ENCODE results near the gene UROC1.

The UROC1 gene

GRCh38 chr3:126530171-126531050 lies 12.8 kb upstream of the UROC1 start:
- DNase-seq (ENCODE audit: low read depth, low spot score): no peak

GRCh38 chr3:126529585-126530170 lies 12.1 kb upstream of the UROC1 start:
- no peak for DNase-seq (ENCODE audit: low read depth, low spot score)

DNA sequence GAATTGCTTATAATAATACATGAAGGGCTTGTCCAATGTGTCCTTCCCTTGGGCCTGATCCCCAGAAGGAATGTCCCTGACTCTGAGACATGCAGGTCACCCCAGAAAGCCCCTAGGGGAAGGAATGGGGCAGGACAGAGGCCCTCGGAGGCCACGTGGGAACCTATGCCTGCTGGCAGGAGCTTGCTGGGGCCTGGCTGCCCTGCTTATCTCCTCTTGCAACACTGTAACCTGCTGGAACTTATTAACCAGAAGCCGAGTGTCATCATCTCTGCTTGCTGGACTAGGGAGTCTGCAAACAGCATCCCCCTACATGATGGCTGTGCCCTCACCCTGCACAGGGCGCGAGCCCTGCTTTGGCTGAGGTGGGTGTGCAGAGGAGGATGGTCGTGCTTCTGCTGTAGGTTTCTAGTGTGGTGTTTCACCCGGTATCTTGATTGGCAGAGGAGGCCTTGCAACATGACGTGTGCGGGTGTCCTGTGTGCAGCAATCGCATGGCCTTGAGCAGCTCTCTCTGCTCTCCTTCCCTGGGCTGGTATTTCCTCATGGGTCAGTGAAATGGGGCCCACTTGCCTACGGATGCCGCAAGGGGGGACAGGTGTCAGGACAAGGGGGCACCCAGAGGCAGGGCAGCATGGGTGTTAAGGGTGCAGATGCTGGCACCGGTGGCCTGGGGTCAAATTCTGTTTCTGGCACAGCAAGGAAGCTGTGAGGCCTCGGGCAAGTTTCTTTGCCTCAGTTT lies 11.4 kb upstream of the UROC1 start:
- no peak for DNase-seq (ENCODE audit: low read depth, low spot score)

DNA sequence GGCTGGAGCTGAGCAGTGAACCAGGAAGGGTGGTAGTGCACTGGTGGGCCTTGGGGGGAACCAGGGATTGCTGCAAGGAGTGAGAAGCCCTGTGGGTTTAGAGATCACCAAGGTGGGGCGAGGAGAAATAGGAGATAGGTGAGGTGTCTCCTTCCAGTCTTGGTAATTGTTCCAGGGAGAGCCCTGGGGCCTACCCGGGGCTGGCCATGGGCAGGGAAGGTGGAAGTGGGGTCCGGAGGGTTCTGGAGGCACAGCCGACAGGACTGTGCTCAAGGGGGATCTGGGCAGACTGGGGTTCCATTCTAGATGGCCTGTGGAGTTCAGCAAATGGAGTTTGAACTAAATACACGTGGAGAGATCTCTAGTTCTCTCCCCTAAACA lies 10.8 kb upstream of the UROC1 start:
- no peak for DNase-seq (ENCODE audit: low read depth, low spot score)

- no peak for DNase-seq (ENCODE audit: low read depth, low spot score)
Observed at GRCh38 chr3:126527455-126528211, 10.1 kb upstream of the UROC1 start.

- DNase-seq (ENCODE audit: low read depth, low spot score): no peak
Observed at GRCh38 chr3:126527006-126527405, 9.4 kb upstream of the UROC1 start.

DNA sequence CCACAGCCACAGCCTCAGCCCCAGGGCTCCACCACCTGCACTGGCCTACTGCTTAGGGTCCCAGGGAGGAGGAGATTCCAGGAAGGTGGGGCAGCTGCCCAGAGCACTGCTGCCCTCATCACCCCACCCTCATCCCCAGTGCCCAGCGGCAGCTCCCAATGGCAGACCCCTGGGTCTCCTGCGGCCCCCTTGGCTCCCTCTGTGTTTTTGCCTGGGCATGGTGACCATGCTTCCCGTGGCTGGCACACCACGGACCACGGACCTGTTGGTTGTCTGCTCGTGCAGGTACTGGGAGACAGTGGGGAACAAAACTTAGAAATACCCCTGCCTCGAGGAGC lies 9.1 kb upstream of the UROC1 start:
- no peak for DNase-seq (ENCODE audit: low read depth, low spot score)

DNA sequence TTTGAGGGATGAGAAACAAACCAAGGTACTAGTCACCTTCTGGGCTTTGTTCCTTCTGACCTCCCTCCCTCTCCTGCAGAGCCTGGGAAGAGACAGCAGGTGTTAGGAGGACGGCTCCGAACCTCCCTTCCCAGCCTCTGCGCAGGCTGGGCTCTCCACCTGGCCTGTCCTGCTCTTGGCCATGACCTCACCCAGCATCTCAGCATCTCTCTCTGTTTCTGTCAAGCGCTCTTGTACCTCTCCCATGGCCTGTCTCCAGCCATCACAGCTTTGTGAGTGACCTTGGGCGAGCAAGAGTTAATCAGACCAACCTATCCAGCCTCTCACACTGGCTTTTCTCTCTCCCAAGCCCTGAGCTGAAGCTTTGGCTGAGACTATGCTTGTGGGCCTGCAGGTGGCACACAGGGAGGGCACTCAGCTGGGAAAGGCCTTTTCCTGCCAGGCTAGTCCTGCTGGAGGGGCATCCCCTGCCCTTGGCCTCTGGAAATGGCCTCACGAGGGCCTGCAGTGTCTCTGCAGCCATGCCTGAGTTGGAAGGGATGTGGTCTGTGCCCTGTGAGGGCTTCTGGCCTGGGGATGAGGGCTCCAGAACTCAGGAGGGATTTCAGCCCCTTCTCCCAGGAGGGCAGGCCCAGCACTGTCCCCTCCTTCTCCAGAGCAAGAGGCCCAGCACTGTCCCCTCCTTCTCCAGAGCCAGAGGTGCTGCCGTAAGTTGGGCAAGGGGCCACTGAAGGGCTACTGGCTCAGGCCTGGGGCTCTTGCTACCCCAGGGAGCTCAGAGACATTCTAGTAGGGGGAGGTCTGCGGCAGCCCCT lies 8.5 kb upstream of the UROC1 start:
- no peak for DNase-seq (ENCODE audit: low read depth, low spot score)

- DNase-seq (ENCODE audit: low read depth, low spot score): no peak
Observed at GRCh38 chr3:126525091-126525852, 7.7 kb upstream of the UROC1 start.

DNA sequence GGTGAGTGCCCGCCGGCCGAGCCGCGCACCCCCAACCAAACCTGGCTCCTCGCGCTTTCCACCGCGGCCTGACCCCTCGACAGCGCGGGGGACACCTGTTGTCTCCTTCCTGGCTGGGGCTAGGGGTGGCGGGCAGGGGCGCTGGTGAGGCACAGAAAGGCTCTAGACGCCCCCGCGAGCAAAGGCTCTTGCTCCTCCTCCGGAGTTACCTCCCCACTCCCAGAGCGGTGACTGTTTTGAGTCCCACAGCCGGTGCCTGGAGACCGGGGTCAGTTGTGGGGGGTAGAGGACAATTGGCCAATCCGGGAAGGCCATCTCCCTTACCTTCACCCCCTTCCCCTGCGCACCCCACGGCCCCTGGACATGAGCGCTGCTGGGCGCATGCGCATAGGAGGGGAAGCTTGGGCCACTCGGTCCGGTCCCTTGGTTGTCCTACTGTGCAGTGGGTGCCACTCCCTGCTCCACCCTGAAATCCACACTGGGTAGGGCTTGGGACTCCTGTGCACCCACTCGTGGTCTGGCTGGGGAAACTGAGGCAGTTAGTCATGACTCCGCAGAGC lies 6.9 kb upstream of the UROC1 start:
- DNase-seq (ENCODE audit: low read depth, low spot score): no peak

GRCh38 chr3:126523745-126524428 lies 6.3 kb upstream of the UROC1 start, which contains the start of gene CHST13:
CHST13 (plus strand) TSS chr3:126524155; CDS start chr3:126524333, 178 bp downstream.
- DNase-seq (ENCODE audit: low read depth, low spot score): no peak

- no peak for DNase-seq (ENCODE audit: low read depth, low spot score)
Observed at GRCh38 chr3:126522363-126522788, 4.8 kb upstream of the UROC1 start.

DNA sequence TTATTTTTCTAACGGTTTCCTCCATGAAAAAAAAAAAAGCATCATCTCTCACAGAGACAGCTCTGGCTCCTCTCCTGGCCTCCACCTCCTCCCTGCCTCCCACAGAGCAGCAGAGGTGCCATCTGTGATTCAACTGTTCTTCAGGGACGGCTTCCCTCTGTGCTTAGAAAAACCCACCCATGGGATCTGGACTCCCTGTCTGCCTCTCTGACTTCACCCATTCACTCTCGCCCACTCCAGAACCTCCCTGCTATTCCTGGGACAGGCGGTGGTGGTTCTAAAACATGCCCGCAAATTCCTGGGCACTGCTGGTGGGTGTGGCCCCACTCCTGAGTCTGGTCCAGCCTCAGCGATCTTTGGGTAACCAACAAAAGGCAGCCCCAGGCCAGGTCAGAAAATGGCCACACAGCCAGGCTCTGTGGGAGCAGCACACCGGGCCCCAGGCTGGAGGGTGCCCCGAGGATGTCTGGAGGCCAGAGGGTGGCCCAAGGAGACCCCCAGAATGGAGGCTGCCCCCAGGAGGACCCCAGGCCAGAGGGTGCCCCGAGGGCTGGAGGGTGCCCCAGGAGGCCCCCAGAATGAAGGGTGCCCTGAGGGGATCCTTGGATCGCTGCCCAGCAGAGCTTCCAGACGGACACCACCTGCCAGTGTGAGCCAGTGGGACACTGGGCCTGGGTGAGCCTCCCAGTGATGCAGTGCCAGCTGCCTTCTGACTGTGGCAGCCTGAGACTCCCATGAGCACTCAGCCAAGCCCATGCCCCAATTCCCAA lies 3.7 kb upstream of the UROC1 start:
- no peak for DNase-seq (ENCODE audit: low read depth, low spot score)

GRCh38 chr3:126519506-126520455 lies 2.2 kb upstream of the UROC1 start:
- DNase-seq (ENCODE audit: low read depth, low spot score): no peak

DNA sequence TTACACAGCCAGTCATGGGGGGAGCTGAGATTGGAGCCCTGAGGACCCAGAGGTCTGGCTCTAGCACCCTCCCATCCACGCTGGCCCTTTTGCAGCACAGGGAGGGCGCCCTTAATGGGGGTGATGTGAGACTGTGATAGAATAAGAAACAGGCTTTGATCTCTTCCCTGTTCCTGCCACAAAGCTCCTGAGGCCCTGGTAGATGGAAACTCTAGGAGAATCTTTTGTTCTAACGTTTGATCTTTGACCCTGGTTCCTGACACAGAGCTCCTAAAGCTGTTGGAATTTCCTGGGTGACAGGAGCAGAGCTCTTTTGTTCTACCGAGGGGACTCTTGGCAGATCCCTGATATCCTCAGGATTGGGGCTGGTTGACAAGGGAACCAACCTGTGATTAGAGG lies 1.2 kb upstream of the UROC1 start:
- DNase-seq (ENCODE audit: low read depth, low spot score): no peak

DNA sequence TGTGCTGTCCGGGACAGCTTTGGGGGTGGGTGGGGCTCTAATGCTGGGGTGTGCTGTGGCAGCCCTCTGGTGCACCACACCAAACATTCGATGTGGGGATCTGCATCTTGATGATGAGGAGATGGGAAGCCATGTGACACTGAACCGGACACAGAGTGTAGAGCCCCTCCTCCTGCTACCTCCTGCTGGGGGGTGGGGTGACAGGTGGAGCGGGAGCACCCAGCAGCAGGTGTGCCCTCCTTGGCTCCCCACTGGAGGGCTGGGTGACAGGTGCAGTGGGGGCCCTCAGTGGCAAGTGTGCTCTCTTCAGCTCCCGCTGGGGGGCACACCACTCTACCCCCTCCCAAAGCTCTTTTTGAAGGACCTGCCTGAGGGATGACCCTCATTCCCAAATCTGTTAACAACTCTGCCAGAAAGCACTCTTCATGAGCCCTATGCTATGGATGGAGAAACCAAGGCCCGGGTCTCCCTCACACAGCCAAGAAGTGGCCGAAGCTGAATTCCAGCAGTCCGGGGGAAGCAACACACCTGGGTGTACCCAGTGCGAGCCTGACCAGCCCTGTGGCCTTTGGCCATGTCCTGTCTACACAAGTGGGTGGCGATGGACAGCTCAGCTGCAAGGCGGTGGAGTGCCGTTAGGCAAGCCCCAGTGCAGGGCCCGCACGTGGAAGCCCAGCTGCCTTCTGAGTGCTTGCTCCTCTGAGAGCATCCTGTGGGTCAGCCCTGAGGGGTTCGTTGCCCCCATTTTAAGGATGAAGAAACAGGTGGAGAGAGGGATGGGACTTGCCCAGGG lies 609 bp upstream of the UROC1 start:
- DNase-seq (ENCODE audit: low read depth, low spot score): no peak

- DNase-seq (ENCODE audit: low read depth, low spot score): no peak
Observed at GRCh38 chr3:126516936-126517290, 660 bp downstream of the UROC1 start.
